ENCODE measurements around the gene RNF168.
"Not testable (repeated sequence)": the region's sequence is repeated elsewhere in the genome, so short reads cannot be mapped to it uniquely, and the experiment has no call there.

Gene RNF168

GRCh38 chr3:196463804-196464203, 39.8 kb downstream of the RNF168 start:
- DNase-seq (ENCODE audit: low read depth), result no peak

GRCh38 chr3:196463478-196463756, 40.2 kb downstream of the RNF168 start:
- no peak for DNase-seq (ENCODE audit: low read depth)

- DNase-seq (ENCODE audit: low read depth), result not testable (repeated sequence)
Observed at GRCh38 chr3:196462680-196463477, 40.7 kb downstream of the RNF168 start.

- no peak for DNase-seq (ENCODE audit: low read depth)
Observed at GRCh38 chr3:196458063-196458462, 45.5 kb downstream of the RNF168 start.

- not testable (repeated sequence) for DNase-seq (ENCODE audit: low read depth)
Observed at GRCh38 chr3:196457470-196457869, 46.1 kb downstream of the RNF168 start.

GRCh38 chr3:196454935-196455334, 48.6 kb downstream of the RNF168 start:
- DNase-seq (ENCODE audit: low read depth), result no peak

GRCh38 chr3:196445391-196445790, 58.2 kb downstream of the RNF168 start:
- DNase-seq (ENCODE audit: low read depth), result not testable (repeated sequence)

- DNase-seq (ENCODE audit: low read depth), result no peak
Observed at GRCh38 chr3:196444500-196444894, 59.1 kb downstream of the RNF168 start.

GRCh38 chr3:196440696-196441095, 62.9 kb downstream of the RNF168 start:
- no peak for DNase-seq (ENCODE audit: low read depth)

GRCh38 chr3:196440041-196440537, 63.5 kb downstream of the RNF168 start:
- no peak for DNase-seq (ENCODE audit: low read depth)

GRCh38 chr3:196432137-196432879, 71.3 kb downstream of the RNF168 start, which contains the start of gene UBXN7:
Gene UBXN7 (minus strand): TSS chr3:196432427. CDS start chr3:196432399, 28 bp downstream.
- peak; percentile 97 for DNase-seq (ENCODE audit: low read depth)

GRCh38 chr3:196431181-196432136, 72.1 kb downstream of the RNF168 start:
- DNase-seq (ENCODE audit: low read depth), result no peak

GRCh38 chr3:196428041-196428440, 75.5 kb downstream of the RNF168 start:
- no peak for DNase-seq (ENCODE audit: low read depth)

GRCh38 chr3:196424421-196424820, 79.1 kb downstream of the RNF168 start:
- not testable (repeated sequence) for DNase-seq (ENCODE audit: low read depth)

GRCh38 chr3:196423044-196423781, 80.4 kb downstream of the RNF168 start:
- DNase-seq (ENCODE audit: low read depth), result no peak

- DNase-seq (ENCODE audit: low read depth), result not testable (repeated sequence)
Observed at GRCh38 chr3:196421668-196422067, 81.9 kb downstream of the RNF168 start.

GRCh38 chr3:196419386-196419785, 84.2 kb downstream of the RNF168 start:
- DNase-seq (ENCODE audit: low read depth), result no peak
